GM19397 (cell line): ENCODE measurements around the gene MMP24OS.
"Not testable (repeated sequence)": the region's sequence is repeated elsewhere in the genome, so short reads cannot be mapped to it uniquely, and the experiment has no call there.

Experiments used
- ATAC-seq: cut with Tn5 transposase; IDR thresholded peaks from one replicate; pipeline ENCODE4 v1.9.1; 2021; ENCODE audit warnings: mild to moderate bottlenecking, moderate library complexity; ENCODE audit not compliant: unreplicated experiment

Gene MMP24OS

DNA sequence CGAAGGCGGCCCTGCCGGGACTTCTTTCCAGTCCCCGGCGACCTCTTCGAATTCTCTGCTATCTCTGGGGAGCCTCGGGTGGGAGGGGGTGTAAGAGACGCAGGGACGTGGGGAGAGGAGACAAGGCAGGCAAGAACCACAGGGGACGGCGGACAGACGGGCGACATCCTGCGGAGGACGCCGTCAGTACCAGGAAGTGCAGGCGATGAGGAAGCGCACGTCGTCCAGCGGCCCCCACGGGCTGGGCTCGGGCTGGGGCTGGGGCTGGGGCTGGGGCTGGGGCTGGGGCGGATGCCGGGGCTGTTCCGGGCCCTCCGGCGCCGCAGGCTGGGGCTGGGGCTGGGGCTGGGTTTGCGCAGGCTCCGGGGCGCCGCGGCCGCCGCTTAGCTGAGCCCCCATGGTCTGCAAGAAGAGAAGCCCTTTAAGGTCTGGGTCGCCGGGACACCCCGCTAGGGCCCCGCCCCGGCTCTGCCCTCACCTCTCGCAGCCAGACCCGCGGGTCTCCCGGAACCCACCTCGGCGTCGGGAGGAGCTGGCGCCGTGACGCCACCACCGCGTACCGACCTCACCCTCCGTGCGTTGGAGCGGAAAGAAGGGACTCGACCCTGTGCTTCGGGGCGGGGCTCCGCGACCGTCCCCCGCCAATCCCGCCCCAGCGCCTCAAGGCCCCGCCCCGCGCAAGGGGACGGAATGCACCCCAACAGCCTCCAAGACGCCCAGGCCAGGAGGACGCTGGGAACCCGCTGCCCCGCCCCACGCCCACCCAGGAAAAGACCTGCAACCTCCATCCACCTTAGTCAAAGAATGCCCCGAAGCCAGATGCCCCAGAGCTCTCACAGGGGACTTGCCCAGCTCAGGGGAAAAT lies at the start of gene MMP24OS:
MMP24OS (minus strand) TSS at position 592 of the 865 bp plus-strand sequence; CDS start at position 399, 193 bp downstream.
- ATAC-seq = peak; percentile 82

DNA sequence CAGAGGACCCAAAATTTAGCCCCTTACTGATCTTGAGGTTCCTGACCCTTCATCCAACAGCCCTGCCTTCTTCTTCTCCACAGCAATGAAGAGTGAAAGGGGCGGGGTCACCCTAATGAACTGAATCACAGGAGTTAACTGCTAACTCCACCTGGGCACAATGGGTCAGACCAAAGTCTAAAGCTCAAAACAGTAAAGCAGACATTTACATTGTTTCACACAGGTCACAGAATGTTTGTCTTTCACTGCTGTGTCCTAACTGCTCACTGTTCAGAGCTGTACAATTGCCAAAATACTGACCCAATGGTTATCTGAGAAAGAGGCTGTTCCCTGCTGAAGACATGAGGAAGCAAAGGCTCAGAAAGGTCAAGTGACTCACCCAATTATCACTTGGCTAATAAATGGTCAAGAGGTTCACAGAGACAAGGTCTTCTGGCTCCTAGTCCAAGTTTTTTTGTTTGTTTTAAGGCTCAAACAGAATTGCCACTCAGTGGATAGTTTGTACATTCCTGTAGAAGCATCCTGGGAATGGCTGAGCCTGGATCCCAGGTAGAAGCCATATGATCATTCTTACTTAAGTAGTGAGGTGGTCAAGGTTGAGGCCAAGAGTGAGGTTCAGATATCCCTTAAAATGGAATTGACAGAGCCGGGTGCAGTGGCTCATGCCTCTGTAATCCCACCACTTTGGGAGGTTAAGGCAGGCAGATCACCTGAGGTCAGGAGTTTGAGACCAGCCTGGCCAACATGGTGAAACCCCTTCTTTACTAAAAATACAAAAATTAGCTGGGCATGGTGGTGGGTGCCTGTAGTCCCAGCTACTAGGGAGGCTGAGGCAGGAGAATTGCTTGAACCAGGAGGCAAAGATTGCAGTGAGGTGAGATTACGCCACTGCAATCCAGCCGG lies 49.4 kb upstream of the MMP24OS start:
- no peak for ATAC-seq

DNA sequence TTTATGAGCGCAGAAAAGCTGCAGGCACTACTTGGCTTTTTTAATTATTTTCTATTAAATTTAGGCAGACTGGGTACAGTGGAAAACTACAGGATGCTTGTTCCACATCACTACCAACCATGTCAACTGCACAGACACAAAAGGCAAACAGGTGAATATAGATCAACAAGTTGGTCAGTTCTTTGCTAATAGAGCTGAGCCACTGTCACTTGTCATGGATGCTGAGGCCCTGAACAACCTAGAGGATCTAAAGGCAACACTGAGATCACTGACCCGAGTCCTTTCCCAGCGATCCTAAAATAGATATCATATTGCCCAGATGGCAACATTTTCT lies 48.8 kb upstream of the MMP24OS start:
- ATAC-seq = no peak

DNA sequence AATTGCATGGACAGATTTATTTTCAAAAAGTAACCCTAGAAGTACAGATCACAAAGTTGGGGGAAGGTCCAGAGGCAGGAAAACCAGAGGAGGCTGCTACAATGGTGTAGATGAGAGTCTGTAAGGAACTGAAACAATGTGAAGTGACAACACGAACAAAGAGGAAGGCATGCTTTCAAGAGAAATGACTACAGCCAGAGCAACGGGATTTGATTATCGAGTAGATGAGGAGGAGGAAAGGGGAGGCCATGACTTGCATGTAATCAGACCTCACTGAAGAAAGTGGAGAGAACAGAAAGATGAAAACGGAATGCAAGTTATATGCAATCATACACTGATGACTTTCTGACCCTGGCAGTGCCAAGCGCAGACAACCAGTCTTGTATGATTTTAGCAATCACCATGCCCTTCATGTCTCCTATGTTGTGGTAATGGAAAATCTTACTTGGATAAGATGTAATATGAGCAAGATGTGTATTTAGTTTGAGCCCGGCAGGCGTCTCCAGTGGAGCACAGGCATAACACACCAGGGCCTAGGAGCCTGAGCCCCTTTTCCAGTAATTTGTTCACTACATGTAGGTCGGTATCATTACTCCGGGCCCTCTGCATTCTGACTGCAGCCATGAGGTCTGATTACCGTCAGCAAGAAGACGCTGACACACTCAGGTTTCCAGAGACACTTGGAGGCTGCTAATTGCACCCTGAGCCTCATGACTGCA lies 48.3 kb upstream of the MMP24OS start:
- no peak for ATAC-seq

DNA sequence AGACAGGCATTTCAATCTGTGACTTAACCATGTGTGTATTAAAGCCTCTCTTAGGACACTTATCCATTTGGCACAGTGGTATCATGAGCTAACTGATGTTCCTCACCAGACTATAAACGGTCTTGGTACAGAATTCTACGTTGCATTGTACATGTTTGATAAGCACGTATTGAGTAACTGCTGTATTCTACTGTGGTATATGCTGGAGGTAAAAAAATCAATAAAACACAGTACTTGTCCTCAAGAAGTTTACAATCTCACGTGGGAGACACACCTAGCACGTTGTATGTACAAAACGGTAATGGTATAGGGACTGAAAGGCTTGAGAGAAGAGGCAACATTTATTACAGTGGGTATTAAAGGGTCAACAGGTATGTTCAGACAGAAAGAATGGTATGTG lies 47.5 kb upstream of the MMP24OS start:
- no peak for ATAC-seq

DNA sequence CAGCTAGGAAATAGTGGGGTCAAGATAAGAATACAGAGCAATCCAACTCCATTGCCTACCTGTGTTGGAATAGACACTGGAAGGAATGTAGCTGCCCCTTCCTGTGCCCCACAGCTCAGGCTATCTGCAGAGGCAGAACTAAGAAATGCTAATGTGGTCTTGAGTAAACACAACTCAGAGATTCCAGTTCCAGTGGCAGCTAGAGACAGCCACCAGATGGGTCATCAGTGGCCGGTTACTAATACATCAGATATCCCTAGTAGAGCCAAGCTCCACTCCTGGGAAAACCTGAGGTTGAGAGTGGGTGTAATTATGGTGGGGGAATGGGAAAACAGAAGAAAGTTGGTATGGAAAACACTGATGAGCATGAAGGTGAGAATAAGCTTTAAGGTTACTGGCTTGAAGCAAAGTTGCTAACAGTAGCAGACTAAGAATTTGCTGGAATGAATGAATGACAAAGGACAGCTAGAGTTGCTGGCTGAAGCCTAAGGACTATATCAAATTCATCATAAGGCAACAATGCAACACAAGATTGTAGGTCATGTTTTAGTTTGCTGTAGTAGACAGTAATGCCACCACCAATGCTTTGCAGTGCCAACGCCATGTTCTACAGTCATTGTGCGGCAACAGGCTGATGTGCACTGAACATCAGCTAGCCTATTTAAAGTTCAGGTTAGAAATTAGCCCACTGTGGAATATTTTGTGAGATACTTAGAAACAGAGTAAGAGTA lies 42.6 kb upstream of the MMP24OS start:
- ATAC-seq = no peak

DNA sequence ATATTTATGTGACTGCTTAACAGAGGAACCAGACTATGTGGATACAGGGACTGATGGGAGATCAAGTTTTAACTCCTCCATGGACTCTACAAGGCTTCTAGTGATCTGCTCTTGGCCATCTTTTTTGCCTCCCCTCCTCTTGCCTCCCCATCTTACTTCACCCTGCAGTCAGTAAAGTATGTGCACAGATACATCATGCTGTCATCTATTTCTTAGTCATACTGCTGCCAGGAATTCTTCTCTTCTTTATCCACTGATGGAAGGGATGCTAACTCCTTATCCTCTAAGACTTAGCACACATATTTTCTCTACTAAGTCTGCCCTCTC lies 41.9 kb upstream of the MMP24OS start:
- ATAC-seq = no peak

DNA sequence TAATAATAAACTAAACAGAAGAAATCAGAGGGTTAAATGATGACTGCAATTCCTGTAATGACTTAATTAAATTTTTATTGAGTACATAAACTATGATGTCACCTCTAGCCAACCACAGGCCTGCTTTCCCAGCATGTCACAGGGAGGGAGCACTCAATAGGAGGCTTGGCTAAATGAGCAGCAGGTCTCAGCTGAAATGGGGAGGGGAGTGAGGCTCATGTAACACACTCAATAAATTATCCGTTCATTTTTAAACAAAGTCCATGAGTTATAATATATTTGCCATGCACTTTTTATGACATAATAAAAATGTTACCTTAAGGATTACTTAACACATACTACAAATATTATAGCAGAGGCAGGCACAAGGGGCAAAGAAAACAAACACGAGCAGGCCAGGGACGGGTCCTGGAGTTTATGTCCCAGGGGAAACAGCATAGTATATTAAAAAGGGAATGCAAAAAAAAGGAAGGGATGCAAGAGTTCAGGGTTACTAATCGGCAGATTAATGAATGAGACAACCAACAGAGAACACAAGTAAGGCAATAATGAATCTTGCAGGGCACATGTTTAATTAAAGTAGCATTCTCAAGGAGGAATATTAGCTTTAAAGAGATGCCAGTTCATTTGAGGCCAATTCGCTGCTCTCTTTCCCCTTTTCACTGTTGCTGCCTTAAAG lies 41.4 kb upstream of the MMP24OS start:
- no peak for ATAC-seq

DNA sequence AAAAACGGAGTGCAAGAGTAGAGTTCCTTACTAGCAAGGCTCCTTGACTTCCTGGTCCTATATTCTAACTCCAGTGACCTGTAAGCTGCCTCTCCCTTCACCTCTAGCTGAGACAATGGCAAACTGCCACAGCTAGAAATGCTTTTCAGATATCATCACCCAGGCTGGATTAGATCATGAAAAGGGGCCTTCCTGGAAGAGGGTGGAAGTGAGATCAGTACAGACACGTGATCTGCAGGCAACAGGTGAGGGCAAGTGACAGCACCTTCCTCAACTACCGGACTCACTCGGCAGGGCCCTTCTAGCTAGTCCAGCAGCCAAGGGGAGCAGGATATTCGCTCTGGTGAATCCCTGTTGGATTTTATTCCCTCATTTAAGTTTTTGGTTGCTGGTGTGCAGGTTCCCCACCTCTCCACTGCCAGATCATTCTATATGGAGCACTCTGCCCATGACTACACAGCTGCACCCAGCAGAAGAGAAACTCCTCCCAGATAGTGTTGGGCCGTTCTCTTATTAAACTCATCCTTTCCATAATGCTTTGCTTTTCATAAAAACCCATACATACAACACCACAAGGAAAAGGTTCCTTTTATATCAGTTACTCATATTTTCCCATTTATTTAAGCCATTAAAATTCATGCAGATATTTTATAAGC lies 40.7 kb upstream of the MMP24OS start:
- no peak for ATAC-seq

DNA sequence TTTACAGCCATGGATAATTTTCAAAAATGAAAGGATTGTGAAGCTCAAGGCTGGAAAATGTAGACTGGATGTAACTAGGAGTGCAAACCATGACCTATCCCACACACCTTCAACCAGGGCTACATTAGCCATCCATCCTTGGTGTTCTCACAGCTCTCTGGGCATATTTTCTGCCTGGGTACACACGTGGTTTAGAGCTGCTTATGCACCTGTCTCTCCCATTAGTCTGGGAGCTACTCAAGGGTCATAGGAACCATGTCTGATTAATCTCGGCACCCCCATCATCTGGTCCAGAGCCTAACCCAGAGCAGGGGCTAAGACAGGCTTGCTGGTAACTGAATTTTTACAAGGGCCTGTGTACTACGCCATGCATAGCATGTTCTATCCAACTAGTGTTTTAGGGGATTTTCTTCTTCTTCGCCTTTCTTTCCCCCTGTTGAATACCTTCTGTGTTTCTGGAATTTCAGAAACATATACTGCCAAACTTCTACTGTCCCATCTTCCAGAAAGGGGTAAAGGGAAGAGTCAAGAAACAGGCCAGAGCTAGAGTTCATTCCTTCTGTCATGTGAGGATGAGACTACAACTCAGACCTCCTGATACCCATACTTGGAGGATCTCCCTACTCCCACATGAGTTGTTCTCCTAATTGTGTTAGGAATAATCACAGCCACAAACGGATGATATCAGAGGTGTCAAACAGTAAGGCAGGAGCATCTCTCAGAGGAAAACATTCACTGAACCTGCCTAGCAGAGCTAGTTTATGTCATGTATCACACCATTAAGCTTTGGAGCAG lies 39.7 kb upstream of the MMP24OS start:
- ATAC-seq = no peak

DNA sequence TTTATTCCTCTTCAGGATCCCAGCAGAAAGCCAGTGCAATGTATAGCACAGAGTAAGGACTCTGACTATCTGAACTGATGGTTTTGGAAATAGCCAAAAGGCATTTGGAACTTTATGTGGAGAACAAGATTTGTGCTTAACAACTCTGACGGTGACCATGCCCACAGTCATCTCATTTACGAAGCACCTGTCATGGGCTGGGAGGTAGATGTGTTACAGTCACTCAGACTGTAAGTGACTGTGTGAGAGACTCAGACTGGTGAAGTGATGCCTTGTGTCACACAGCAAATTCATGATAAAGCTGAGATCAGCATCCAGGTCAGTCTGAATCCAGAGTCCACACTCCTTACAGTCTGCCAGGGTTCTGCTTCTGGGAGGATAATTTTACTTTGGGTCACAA lies 38.2 kb upstream of the MMP24OS start:
- ATAC-seq = no peak

DNA sequence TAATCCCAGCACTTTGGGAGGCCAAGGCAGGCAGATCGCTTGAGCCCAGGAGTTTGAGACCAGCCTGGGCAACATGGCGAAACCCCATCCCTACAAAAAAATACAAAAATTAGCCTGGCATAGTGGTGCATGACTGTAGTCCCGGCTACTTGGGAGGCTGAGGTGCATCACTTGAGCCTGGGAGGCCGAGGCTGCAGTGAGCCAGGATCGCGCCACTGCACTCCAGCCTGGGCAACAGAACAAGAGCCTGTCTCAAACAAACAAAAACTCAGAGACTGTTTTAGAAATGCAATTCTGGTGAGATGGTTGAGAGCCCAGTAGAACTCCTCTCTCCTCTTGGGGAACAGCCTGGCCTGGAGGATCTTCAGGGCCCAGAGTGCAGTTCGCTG lies 37.7 kb upstream of the MMP24OS start:
- ATAC-seq = not testable (repeated sequence)

DNA sequence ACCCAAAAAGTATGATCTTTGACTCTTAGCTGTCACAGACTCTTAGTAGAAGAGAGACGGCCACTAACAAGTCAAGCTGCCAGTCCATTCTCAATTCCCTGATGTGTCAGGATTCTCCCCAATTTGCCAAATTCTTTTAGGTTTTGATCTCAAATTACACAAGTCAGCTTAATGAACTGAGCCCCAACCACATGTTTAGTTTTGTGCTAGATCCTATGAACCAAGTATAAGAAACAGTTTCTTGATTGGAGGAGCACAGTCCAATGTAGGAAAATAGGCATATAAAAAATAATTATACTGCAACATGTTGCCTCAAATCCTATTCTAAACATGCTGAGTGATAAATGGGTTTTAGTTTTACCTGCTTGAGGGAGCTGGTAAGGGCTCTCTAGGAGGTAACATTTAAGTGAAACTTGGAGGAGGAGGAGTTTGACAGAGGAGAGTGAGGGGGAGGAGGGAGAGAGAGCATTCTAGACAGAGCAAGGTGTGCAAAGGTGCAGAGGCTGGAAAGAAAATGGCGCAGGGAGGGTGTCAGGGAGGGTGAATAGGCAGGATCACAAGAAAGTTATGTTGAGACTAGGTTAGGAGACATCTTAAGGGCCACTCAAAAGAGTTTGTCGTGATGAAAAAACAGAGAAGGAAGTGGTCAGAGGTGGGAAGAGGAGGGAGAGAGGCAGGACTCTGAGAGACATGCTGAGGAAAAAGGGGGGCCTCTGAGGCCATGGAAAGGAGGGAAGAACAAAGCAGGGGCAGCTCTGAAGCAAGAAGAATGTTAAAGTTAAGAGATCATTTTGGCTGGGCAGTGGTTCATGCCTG lies 37.1 kb upstream of the MMP24OS start:
- no peak for ATAC-seq

DNA sequence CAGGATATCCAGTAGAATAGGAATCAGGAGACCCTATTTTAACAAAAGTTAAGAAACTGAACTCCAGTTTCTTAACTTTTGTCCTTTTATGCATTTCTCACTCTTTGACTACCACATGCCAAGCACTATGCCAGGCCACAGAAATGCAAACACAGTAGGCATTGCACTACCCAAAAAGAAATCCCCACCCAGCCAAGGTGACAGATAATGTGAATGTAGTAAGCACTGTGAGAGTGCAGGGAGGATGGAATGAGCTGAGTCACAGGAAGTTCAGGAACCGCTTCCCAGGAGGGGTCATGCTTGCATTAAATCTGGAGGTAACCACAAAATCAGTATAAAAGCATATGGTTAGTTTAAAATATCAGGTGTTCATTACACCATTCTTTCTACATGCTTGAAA lies 34.4 kb upstream of the MMP24OS start:
- no peak for ATAC-seq

DNA sequence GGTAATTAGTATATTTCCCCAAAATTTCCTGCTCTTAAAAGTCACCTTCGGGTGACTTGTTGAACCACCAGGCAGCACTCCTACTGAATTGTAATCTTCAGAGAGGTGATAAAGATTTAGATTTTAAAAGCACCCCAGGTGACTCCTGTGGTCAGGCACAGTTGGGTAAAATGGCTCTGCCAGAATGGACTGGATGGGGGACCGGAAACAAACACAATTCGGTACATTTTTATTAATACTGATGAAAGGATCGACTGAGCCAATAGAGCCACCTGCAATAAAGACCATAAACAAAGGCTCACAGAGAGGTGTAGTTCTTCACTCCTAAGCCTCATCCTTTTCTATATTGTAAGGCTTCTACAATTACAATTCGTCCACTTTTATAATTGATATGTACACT lies 33.9 kb upstream of the MMP24OS start:
- ATAC-seq = no peak

DNA sequence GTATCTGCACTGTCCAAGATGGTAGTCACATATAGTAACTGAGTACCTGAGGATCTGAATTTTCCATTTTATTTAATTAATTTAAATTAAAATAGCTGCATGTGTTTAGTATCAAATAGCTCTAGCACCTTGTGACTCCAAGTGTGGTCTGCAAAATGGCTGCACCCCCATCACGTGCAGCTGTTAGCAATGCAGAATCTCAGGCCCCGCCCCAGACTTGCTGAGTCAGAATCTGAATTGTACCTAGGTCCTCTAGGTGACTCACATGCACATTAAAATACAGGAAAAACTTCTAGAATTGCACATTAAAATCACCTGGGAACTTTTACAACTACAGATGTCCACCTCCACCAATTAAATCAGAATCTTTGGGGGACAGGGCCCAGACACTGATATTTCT lies 33.5 kb upstream of the MMP24OS start:
- ATAC-seq = no peak

DNA sequence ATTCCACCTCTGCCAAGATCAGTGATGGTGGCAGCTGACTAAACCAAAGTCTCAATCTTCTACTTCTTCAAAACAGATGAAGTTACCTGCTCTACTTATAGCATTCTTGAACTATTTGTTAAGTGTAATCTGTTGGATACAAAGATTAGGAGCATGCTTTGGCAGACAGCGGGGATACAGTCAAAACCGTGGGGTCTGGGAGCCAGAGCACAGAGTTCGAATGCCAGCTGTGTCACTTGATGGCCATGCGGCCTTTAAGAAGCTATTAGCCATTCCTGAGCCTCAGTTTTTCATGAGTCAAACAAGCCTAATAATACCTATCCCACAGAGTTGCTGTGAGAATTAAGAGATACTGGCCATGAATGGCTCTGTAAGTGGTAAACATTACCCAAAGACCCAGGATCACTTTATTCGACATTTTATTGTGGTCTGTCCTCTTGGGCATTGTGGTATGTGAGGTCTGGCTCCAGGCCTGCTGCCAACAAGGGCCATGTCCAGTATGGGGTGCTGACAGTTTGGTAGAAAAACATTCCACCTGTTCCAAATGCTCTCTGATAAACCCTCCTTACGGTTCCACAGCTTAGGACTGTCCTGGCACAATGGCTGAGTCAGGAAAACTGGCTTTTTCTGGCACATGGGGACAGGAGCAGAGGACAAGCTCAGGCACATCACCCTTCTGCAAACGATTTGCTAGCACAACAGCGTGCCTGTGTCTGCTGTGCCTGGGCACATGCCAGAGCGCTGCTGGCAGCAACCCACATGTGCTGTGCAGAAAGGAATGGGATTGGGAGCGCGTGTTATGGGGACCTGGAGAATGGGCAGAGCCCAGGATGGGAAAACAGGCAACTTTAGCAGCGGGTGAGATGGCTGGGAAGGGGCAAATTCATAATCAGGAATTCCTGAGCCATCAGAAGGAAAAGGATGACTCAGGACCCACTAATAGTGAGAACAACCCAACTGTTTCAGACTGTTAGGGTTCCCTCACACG lies 30.0 kb upstream of the MMP24OS start:
- ATAC-seq = no peak
